Keratinocyte (primary cell): ENCODE measurements around the gene CD109. TPM values are rescaled to one million over a fixed set of nuclear protein-coding genes. Genes with fewer than 3 reads are reported as not detected.

Source experiments
- DNase-seq: peaks from one replicate; pipeline ENCODE4 v3.0.0-alpha.2; 2011; ENCODE audit warnings: low read depth, missing footprints, low spot score
- FAIRE-seq: peaks from 2 replicates; lab custom pipeline; 2011; peaks lifted over from hg19 to GRCh38; lab: Jason Lieb, UNC
- H2AFZ ChIP-seq: 2 replicates; pipeline ENCODE4 v1.6.0; 2012; ENCODE audit warnings: low read length, control low read depth, inconsistent platforms; ENCODE audit not compliant: control insufficient read depth
- H3K27ac ChIP-seq: 2 replicates; pipeline ENCODE4 v1.5.1; 2011; ENCODE audit warnings: low read length; ENCODE audit not compliant: control insufficient read depth, insufficient read depth
- H3K27me3 ChIP-seq: 3 replicates; pipeline ENCODE4 v1.6.0; 2011; ENCODE audit warnings: low read length; ENCODE audit not compliant: control insufficient read depth, insufficient read depth; ENCODE audit errors: extremely low read depth
- H3K36me3 ChIP-seq, 2 experiments: 2 replicates in 1 of 2; 3 replicates in 1 of 2; pipeline ENCODE4 v1.5.1; 2011; ENCODE audit warnings: low read length in 2 of 2, mild to moderate bottlenecking in 1 of 2; ENCODE audit not compliant: control insufficient read depth in 2 of 2, insufficient read depth in 2 of 2; ENCODE audit errors: extremely low read depth in 1 of 2
- H3K4me1 ChIP-seq: 3 replicates; pipeline ENCODE4 v1.5.1; 2011; ENCODE audit warnings: low read length; ENCODE audit not compliant: control insufficient read depth, insufficient read depth; ENCODE audit errors: extremely low read depth
- H3K4me2 ChIP-seq: 3 replicates; pipeline ENCODE4 v1.6.0; 2011; ENCODE audit warnings: low read depth, low read length; ENCODE audit not compliant: control insufficient read depth, insufficient read depth; ENCODE audit errors: extremely low read depth
- H3K4me3 ChIP-seq, 3 experiments: fragments of 200-600 bp in 1 of 3; sonication (generic) in 1 of 3; 2 replicates in 2 of 3; 3 replicates in 1 of 3; pipeline ENCODE4 v1.5.1; 2011 to 2016; ENCODE audit warnings: low read length in 3 of 3, mild to moderate bottlenecking in 3 of 3, control low read depth in 2 of 3, inconsistent platforms in 1 of 3, low read depth in 1 of 3, mixed read lengths in 1 of 3, mixed run types in 1 of 3, moderate library complexity in 1 of 3; ENCODE audit not compliant: control insufficient read depth in 2 of 3, insufficient read depth in 2 of 3; ENCODE audit errors: extremely low read depth in 1 of 3
- H3K79me2 ChIP-seq: 2 replicates; pipeline ENCODE4 v1.6.0; 2012; ENCODE audit warnings: low read length; ENCODE audit not compliant: control insufficient read depth, insufficient read depth
- H3K9ac ChIP-seq: 3 replicates; pipeline ENCODE4 v1.6.0; 2011; ENCODE audit warnings: low read length; ENCODE audit not compliant: control insufficient read depth, insufficient read depth; ENCODE audit errors: extremely low read depth
- H3K9me1 ChIP-seq: 3 replicates; pipeline ENCODE4 v1.6.0; 2011; ENCODE audit warnings: low read length; ENCODE audit not compliant: control insufficient read depth, insufficient read depth; ENCODE audit errors: extremely low read depth
- H3K9me3 ChIP-seq: 2 replicates; pipeline ENCODE4 v1.5.1; 2012; ENCODE audit warnings: low read depth, low read length; ENCODE audit not compliant: control insufficient read depth
- H4K20me1 ChIP-seq: 3 replicates; pipeline ENCODE4 v1.6.0; 2011; ENCODE audit warnings: low read length; ENCODE audit not compliant: control insufficient read depth, insufficient read depth; ENCODE audit errors: extremely low read depth
- EZH2 ChIP-seq: IDR thresholded peaks from one replicate; pipeline ENCODE4 v1.6.1; 2012; ENCODE audit warnings: inconsistent platforms, mild to moderate bottlenecking, low read length, moderate library complexity
- dilution Hi-C: fragments of 300-500 bp; cut with MboI; formaldehyde crosslinking; loops from one replicate; pipeline ENCODE4 v1.7.0; 2020; ENCODE audit warnings: low sequenced_read_pairs; ENCODE audit not compliant: extremely low pct_ligation_motif_present
- polyA plus RNA-seq, 5 experiments: library from polyadenylated mRNA; depleted of rRNA in 3 of 5; stranded (reverse) in 3 of 5; stranded (forward) in 1 of 5; unstranded in 1 of 5; fragments of >200 nt; gene quantifications; 1 replicate in 1 of 5; 2 replicates in 3 of 5; 3 replicates in 1 of 5; pipeline versions ENCODE4 v1.2.1 to v1.2.3, GENCODE V29; 2011 to 2012; ENCODE audit warnings: missing spikeins in 2 of 5, low read depth in 1 of 5, low replicate concordance in 1 of 5
- TF ChIP-seq, protein P1 (sequence below), 3 experiments: IDR thresholded peaks in 1 of 3; conservative IDR thresholded peaks in 1 of 3; optimal IDR thresholded peaks in 1 of 3; 2 replicates in 2 of 3; 3 replicates in 1 of 3; pipeline versions ENCODE3 to v1.5.1; 2011; ENCODE audit warnings: low read length in 3 of 3, mild to moderate bottlenecking in 3 of 3, moderate library complexity in 2 of 3, control low read depth in 1 of 3, inconsistent platforms in 1 of 3; ENCODE audit not compliant: insufficient read depth in 2 of 3; ENCODE audit errors: extremely low read depth in 1 of 3

The CD109 gene
- polyA plus RNA-seq, 1 donor (not counting 4 experiments of a cell fraction or from before 2014, with no cell fraction given) = 58.2 TPM

DNA sequence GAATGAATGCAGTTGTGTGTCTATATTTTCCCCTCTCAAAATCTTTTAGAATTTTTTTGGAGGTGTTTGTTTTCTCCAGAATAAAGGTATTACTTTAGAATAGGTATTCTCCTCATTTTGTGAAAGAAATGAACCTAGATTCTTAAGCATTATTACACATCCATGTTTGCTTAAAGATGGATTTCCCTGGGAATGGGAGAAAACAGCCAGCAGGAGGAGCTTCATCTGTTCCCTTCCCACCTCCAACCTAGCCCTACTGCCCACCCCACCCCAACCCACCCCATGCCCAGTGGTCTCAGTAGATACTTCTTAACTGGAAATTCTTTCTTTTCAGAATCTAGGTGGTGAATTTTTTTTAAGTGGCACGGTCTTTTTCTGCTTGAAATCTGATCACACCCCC lies 127.8 kb downstream of the CD109 start:
- no peaks in the 10 kb centered on the region for H3K79me2 ChIP-seq
- dilution Hi-C loops = no loop called here

DNA sequence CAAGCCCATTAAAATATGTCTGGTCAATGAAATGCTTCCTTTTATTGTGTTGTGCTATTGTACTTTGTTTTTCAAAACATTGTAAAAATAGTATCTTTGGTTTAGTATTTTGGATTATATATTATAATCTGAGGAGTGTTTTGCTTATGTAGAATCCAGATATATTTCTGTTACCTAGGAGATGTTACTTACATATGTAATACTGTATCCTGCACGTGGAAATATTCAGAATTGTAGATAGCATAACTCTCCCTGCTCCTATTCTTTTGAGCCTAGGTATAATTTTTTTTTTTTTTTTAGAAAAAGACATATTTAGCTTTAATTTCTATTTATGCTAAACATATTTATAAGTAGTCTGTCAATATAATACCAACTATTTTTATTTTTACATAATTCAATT lies 130.6 kb downstream of the CD109 start:
- FAIRE-seq = no peak

More for the DNA sequence above, 127.8 kb downstream of the CD109 start:
- Histone ChIP-seq H3K27ac (no peak overlapping the region), H3K27me3 (no peaks in the 10 kb centered on the region), H3K36me3 (peaks cover 0 to 9% of the 10 kb centered on the region in 2 experiments), H3K4me1 (no peaks in the 10 kb centered on the region), H4K20me1 (no peaks in the 10 kb centered on the region), H3K9me1 (no peaks in the 10 kb centered on the region), H3K9ac (no peak overlapping the region), H3K4me2 (no peak overlapping the region), H3K9me3 (no peaks in the 10 kb centered on the region), H2AFZ (no peak overlapping the region), H3K4me3 (no peak overlapping the region)
- TF ChIP-seq, protein P1, sequence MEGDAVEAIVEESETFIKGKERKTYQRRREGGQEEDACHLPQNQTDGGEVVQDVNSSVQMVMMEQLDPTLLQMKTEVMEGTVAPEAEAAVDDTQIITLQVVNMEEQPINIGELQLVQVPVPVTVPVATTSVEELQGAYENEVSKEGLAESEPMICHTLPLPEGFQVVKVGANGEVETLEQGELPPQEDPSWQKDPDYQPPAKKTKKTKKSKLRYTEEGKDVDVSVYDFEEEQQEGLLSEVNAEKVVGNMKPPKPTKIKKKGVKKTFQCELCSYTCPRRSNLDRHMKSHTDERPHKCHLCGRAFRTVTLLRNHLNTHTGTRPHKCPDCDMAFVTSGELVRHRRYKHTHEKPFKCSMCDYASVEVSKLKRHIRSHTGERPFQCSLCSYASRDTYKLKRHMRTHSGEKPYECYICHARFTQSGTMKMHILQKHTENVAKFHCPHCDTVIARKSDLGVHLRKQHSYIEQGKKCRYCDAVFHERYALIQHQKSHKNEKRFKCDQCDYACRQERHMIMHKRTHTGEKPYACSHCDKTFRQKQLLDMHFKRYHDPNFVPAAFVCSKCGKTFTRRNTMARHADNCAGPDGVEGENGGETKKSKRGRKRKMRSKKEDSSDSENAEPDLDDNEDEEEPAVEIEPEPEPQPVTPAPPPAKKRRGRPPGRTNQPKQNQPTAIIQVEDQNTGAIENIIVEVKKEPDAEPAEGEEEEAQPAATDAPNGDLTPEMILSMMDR (optimal IDR thresholded peaks at IDR 0.05 in 1 of 3, IDR thresholded peaks at IDR 0.05 in 1 of 3, conservative IDR thresholded peaks at IDR 0.05 in 1 of 3; ENCODE audit: extremely low read depth in 1 of 3, insufficient read depth in 2 of 3, low read length in 3 of 3) = no peak
- TF ChIP-seq EZH2 = no peak
- no peak for DNase-seq
- FAIRE-seq = no peak

DNA sequence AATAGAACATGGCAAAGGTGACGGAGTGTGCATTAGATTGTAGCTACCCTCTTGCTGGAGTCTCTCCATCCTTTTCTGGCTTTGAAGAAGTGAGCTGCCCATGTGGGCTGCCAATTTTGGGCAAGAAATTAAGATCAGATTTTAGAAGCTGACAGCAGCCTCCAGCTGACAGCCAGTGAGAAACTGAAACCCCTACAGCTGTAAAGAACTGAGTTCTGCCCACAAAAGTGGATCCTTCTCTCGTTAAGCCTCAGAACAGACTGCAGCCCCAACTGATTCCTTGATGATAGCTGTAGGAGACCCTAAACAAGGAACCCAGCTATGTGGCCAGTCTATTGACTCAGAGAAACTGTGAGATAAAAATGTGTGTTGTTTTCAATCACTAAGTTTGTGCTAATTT lies 134.1 kb downstream of the CD109 start:
- H3K9me1 ChIP-seq = no peaks in the 10 kb centered on the region
- H3K27ac ChIP-seq = no peak overlapping the region
- no peaks in the 10 kb centered on the region for H3K4me1 ChIP-seq
- no peaks in the 10 kb centered on the region for H3K27me3 ChIP-seq
- H3K36me3 ChIP-seq = peaks cover 6 to 9% of the 10 kb centered on the region in 2 experiments
- no peak overlapping the region for H3K4me2 ChIP-seq
- no peak for FAIRE-seq
- TF ChIP-seq, protein P1 (optimal IDR thresholded peaks at IDR 0.05 in 1 of 3, IDR thresholded peaks at IDR 0.05 in 1 of 3, conservative IDR thresholded peaks at IDR 0.05 in 1 of 3; ENCODE audit: extremely low read depth in 1 of 3, insufficient read depth in 2 of 3, low read length in 3 of 3) = no peak
- no peak for TF ChIP-seq EZH2
- H3K79me2 ChIP-seq = no peaks in the 10 kb centered on the region
- no peak overlapping the region for H3K9ac ChIP-seq
- dilution Hi-C loops = no loop called here
- DNase-seq = no peak
- H3K4me3 ChIP-seq = no peak overlapping the region
- H3K9me3 ChIP-seq = no peaks in the 10 kb centered on the region
- no peaks in the 10 kb centered on the region for H4K20me1 ChIP-seq
- H2AFZ ChIP-seq = no peak overlapping the region

More for the DNA sequence above, 130.6 kb downstream of the CD109 start:
- H3K9me3 ChIP-seq = no peaks in the 10 kb centered on the region
- no peaks in the 10 kb centered on the region for H3K9me1 ChIP-seq
- TF ChIP-seq EZH2 = no peak
- dilution Hi-C loops = no loop called here
- no peaks in the 10 kb centered on the region for H3K79me2 ChIP-seq
- no peak overlapping the region for H3K4me3 ChIP-seq
- DNase-seq = no peak
- H4K20me1 ChIP-seq = no peaks in the 10 kb centered on the region
- H3K27ac ChIP-seq = no peak overlapping the region
- no peaks in the 10 kb centered on the region for H3K27me3 ChIP-seq
- no peak overlapping the region for H3K9ac ChIP-seq
- H3K4me1 ChIP-seq = no peaks in the 10 kb centered on the region
- no peak overlapping the region for H3K4me2 ChIP-seq
- no peak overlapping the region for H2AFZ ChIP-seq
- peaks cover 0 to 10% of the 10 kb centered on the region in 2 experiments for H3K36me3 ChIP-seq
